ENCODE results near the gene PKNOX2. TPM values are rescaled to one million over a fixed set of nuclear protein-coding genes. Genes with fewer than 3 reads are reported as not detected.

PKNOX2 gene
- total RNA-seq, 2 experiments from 2014 or later: not detected

DNA sequence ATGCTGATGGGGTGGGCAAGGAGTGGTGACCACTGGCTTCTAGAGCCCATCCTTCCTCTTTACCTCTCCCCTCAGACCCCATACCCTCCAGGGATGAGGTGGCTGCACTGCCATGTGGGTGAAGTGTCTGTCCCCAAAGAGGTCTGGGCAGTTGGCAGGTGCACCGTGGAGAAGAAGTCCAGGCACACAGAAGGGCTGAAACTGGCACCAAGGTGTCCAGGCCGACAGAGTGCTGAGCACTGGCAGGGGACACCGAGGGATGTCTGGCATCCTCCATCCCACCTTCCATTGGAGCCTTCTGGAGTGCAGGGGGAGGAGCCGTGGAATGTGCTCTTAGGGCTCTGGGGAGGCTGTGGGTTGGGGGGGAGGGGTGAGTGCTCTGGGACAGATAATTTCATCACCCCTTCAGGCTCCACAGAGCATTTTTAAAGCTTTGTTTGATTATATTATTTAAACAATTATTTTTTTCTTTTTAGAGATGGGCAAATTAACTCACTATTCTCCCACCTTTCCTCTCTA is 37.9 kb downstream of the PKNOX2 start:
- ChIA-PET POLR2A (no interaction called here), CTCF (ENCODE audit: unreplicated experiment) (no interaction called here)
- no peak for DNase-seq (ENCODE audit: low spot score)
- Histone ChIP-seq H3K79me2 (ENCODE audit: insufficient read depth, low read depth, low read length) (no peaks in the 10 kb centered on the region), H3K9me2 (ENCODE audit: insufficient read depth, low read length) (no peaks in the 10 kb centered on the region), H3K4me2 (ENCODE audit: low read length) (no peak overlapping the region), H2AFZ (ENCODE audit: low read length) (no peak overlapping the region), H3K4me3 (ENCODE audit: low read depth, low read length, poor library complexity, severe bottlenecking) (no peak overlapping the region), H3K36me3 (ENCODE audit: insufficient read depth, low read length) (no peaks in the 10 kb centered on the region), H3K4me1 (ENCODE audit: insufficient read depth, low read length, poor library complexity, severe bottlenecking) (no peaks in the 10 kb centered on the region), H4K20me1 (ENCODE audit: insufficient read depth, low read length) (no peaks in the 10 kb centered on the region), H3K9me3 (ENCODE audit: low read length) (no peaks in the 10 kb centered on the region), H3K27ac (ENCODE audit: low read depth, low read length, poor library complexity, severe bottlenecking) (no peak overlapping the region)
- TF ChIP-seq, protein P1, sequence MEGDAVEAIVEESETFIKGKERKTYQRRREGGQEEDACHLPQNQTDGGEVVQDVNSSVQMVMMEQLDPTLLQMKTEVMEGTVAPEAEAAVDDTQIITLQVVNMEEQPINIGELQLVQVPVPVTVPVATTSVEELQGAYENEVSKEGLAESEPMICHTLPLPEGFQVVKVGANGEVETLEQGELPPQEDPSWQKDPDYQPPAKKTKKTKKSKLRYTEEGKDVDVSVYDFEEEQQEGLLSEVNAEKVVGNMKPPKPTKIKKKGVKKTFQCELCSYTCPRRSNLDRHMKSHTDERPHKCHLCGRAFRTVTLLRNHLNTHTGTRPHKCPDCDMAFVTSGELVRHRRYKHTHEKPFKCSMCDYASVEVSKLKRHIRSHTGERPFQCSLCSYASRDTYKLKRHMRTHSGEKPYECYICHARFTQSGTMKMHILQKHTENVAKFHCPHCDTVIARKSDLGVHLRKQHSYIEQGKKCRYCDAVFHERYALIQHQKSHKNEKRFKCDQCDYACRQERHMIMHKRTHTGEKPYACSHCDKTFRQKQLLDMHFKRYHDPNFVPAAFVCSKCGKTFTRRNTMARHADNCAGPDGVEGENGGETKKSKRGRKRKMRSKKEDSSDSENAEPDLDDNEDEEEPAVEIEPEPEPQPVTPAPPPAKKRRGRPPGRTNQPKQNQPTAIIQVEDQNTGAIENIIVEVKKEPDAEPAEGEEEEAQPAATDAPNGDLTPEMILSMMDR (conservative IDR thresholded peaks at IDR 0.05; ENCODE audit: low read length): no peak
- TF ChIP-seq EZH2phosphoT487 (IDR thresholded peaks at IDR 0.05; ENCODE audit: borderline replicate concordance, low read depth, low read length): no peak
- no TSS peak for BruUV-seq (replicated peaks)
- intact Hi-C loops (cut with micrococcal nuclease; ENCODE audit: unreplicated experiment): no loop called here

GRCh38 chr11:125202977-125203376 is 38.4 kb downstream of the PKNOX2 start:
- DNase-seq (ENCODE audit: low spot score): no peak
- H3K27ac ChIP-seq (ENCODE audit: low read depth, low read length, poor library complexity, severe bottlenecking): no peak overlapping the region
- H2AFZ ChIP-seq (ENCODE audit: low read length): no peak overlapping the region
- BruUV-seq (replicated peaks): no TSS peak
- ChIA-PET POLR2A (no interaction called here), CTCF (ENCODE audit: unreplicated experiment) (no interaction called here)
- H3K4me1 ChIP-seq (ENCODE audit: insufficient read depth, low read length, poor library complexity, severe bottlenecking): no peaks in the 10 kb centered on the region
- no peaks in the 10 kb centered on the region for H4K20me1 ChIP-seq (ENCODE audit: insufficient read depth, low read length)
- H3K36me3 ChIP-seq (ENCODE audit: insufficient read depth, low read length): no peaks in the 10 kb centered on the region
- H3K4me2 ChIP-seq (ENCODE audit: low read length): no peak overlapping the region
- H3K9me3 ChIP-seq (ENCODE audit: low read length): no peaks in the 10 kb centered on the region
- H3K79me2 ChIP-seq (ENCODE audit: insufficient read depth, low read depth, low read length): no peaks in the 10 kb centered on the region
- intact Hi-C loops (cut with micrococcal nuclease; ENCODE audit: unreplicated experiment): no loop called here
- TF ChIP-seq, protein P1 (conservative IDR thresholded peaks at IDR 0.05; ENCODE audit: low read length): no peak
- no peak for TF ChIP-seq EZH2phosphoT487 (IDR thresholded peaks at IDR 0.05; ENCODE audit: borderline replicate concordance, low read depth, low read length)
- H3K4me3 ChIP-seq (ENCODE audit: low read depth, low read length, poor library complexity, severe bottlenecking): no peak overlapping the region
- H3K9me2 ChIP-seq (ENCODE audit: insufficient read depth, low read length): no peaks in the 10 kb centered on the region

DNA sequence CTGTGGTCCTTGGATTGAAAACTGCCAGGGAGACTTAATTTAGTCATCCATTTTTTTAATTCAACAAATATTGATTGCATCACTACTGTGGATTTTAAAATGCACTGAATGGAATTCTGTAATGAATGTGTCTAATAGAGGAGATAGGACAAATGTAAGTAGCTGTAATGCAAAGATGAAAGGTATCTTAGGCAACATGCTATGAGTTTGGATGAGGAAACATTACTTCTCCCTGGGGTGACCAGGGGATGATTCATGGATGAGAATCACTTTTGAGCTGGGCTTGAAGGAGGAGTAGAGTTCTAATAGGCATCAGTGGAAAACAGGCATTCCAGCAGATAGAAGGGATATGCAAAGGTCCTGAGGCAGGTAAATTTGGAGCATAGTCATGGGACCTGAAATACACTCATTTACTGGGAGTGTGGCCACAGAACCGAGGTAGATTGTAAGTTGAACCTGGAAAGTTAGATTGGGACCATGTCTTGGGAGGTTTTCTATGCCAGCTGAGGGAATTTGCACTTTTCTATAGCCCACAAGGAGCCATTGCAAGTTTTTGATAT is 43.4 kb downstream of the PKNOX2 start:
- CTCF ChIA-PET (ENCODE audit: unreplicated experiment): no interaction called here

More for the DNA sequence above, 43.4 kb downstream of the PKNOX2 start:
- H3K27ac ChIP-seq (ENCODE audit: low read depth, low read length, poor library complexity, severe bottlenecking): no peak overlapping the region
- H3K4me1 ChIP-seq (ENCODE audit: insufficient read depth, low read length, poor library complexity, severe bottlenecking): no peaks in the 10 kb centered on the region
- no peaks in the 10 kb centered on the region for H3K9me3 ChIP-seq (ENCODE audit: low read length)
- no peak overlapping the region for H3K4me2 ChIP-seq (ENCODE audit: low read length)
- no peak overlapping the region for H2AFZ ChIP-seq (ENCODE audit: low read length)
- no peaks in the 10 kb centered on the region for H3K79me2 ChIP-seq (ENCODE audit: insufficient read depth, low read depth, low read length)
- BruUV-seq (replicated peaks): no TSS peak
- TF ChIP-seq EZH2phosphoT487 (IDR thresholded peaks at IDR 0.05; ENCODE audit: borderline replicate concordance, low read depth, low read length): no peak
- H3K36me3 ChIP-seq (ENCODE audit: insufficient read depth, low read length): no peaks in the 10 kb centered on the region
- POLR2A ChIA-PET: no interaction called here
- no peak overlapping the region for H3K4me3 ChIP-seq (ENCODE audit: low read depth, low read length, poor library complexity, severe bottlenecking)
- no peaks in the 10 kb centered on the region for H3K9me2 ChIP-seq (ENCODE audit: insufficient read depth, low read length)
- DNase-seq (ENCODE audit: low spot score): no peak
- intact Hi-C loops (cut with micrococcal nuclease; ENCODE audit: unreplicated experiment): no loop called here
- no peaks in the 10 kb centered on the region for H4K20me1 ChIP-seq (ENCODE audit: insufficient read depth, low read length)

All from OCI-LY7 (cell line).